GM19193 (cell line): ENCODE results near the gene ARPC1A.

Source experiments
- POLR2A ChIP-seq: IDR thresholded peaks from 4 replicates; pipeline ENCODE4 v1.6.1; 2011; ENCODE audit not compliant: insufficient read depth, insufficient read length; ENCODE audit errors: extremely low read depth

The ARPC1A gene

DNA sequence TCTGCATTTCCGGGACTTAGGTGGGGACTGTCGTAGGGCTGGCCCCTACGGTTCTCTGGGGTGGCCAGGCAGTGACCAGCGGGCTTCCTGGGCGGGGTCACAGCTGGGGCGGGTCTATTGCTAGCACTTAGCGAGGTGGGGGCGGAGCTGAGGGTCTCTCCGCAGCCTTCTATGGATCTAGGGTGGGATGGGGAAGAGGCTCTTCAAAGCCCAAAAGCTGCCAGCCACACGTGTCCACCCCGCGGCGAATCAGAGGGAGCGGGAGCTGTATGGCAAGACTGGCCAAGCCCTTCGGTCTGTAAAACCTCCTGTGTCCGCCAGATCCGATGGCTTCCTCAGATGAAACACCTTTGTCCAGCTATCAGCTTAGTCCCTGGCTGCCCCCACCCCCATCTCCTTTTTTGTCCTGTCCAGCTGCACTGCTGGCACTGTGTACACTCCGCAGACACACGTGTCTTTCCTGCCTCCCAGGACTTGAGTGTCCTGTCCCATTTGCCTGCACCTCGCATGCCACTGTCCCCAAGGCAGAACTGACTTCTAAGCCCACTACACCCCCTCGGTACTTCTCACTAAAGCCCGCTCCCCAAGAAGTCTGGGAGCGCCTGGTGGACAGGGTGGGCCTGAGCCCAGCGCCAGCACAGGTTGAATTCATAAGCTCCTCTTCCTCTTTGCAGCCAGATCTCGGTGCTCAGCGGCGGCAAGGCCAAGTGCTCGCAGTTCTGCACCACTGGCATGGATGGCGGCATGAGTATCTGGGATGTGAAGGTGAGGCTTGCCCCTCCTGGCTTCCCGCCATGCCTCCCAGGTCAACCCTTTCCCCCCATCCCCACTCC lies 67.9 kb downstream of the ARPC1A start:
- TF ChIP-seq POLR2A: no peak

DNA sequence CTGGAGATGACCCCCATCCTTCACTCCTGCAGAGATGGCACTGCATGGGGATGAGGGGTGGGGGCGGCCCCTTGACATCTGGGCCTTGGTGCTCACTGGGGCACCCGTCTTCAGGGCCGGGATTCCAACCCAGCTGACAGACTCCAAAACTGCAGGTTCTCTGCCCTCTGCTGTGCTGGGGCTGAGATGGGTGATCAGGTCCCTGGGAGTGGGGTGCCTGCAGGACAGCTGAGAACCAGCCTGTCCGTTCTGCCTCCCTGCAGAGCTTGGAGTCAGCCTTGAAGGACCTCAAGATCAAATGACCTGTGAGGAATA lies 68.4 kb downstream of the ARPC1A start:
- no peak for TF ChIP-seq POLR2A

DNA sequence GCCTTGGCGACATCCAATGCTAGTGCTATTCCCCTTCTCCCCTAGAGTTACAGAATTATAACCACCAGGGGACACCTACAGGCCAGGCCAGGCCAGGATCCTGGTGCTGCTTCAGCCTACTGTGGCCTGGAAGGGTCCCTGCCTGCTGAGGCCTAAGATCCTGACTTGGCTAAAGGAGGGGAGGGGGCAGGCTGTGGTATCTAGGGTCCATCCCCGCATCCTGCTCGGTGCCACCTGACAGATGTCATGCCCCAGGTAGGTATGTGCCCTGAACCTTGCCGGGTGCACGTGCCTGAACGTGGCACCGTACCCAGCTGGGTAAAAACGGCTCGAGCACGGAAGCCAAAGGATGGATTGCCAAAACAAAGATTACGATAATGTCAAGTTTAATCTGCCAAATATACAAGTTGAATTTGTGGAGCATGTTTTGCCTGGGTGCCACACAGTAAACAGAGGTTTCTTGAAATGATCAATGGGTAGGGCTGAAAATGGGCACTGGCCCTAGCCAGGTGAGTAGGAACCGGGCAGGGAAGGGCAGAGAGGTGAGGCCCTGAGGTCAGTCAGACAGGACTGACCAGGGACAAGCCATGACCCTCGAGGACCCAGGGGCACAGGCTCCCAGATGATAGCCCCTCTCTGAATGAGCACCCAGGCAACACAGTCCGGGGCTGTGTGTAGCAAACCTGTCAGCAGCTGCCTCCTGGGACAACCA lies 70.1 kb downstream of the ARPC1A start:
- TF ChIP-seq POLR2A: peak; percentile 28

DNA sequence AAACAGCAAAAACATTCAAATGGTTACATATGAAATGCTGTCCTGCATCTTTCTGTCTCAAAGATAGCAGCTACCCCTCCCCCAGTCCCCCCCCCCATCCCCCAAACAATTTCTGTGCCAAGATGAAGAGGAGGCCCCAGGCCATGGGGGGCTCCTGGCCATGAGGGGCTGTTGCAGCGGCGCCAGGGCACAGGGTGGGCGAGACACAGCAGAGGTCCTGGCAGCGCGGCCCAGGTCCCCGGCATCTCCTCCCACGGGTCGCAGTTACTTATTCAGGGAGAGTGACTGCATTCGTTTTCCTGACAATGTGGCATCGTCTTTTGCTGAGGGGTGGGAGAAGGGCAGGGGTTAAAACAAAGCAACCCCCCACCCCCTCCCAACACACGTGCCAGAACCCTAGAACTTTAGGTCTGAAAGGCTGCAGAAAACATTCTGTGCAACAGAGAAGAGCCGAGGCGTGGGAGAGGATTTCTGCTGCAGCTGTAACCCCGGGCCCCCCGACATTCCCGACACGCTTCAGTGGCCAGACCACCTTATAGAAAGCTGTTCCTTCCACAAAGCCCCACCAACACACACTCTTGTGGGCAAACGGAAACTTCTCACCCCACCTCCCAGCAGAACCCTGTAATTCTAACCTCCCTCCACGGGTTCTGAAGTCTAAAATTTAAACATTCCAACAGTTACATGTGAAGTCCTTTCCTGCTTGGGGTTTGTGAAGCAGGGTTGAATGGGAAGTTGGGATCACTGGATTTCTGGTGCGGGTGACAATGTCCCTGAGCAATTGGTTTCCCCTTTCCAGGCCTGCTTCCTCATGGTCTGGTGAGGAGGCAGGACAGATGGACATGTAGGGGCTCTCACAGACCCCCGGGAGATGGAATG lies 71.0 kb downstream of the ARPC1A start:
- TF ChIP-seq POLR2A: peak; percentile 13

DNA sequence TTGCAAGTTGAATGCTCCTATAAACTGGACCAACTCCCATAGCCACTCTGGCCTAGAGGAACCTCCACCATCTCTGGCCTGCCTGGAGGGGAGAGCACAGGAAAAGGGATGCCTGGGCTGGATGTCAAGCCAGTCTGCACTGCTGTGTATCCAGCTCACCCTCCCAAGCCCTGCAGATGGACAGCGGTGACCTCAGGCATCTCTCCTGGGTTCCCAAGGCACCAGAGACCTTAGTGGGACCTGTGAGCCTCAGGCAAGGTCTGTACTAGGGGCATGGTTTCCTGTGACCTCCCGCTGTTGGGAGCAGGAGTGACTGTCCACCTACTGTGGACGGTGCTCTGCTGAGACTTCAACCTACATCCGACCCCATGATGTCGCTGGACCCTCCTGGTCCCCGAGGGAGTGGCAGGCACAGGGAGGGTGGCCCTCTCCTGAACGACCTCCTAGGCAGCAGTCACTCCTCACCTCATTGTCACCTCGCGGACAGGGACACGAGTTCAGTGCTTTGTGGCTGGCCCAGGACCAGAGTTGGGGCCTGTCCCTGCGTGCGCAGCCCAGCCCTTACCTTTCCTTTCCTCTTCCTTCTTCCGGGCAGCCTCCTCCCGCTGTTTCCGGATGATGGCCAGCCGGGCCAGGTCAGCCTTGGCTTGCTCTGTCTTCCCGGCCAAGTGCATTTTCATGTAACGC lies 71.7 kb downstream of the ARPC1A start:
- peak; percentile 37 for TF ChIP-seq POLR2A

DNA sequence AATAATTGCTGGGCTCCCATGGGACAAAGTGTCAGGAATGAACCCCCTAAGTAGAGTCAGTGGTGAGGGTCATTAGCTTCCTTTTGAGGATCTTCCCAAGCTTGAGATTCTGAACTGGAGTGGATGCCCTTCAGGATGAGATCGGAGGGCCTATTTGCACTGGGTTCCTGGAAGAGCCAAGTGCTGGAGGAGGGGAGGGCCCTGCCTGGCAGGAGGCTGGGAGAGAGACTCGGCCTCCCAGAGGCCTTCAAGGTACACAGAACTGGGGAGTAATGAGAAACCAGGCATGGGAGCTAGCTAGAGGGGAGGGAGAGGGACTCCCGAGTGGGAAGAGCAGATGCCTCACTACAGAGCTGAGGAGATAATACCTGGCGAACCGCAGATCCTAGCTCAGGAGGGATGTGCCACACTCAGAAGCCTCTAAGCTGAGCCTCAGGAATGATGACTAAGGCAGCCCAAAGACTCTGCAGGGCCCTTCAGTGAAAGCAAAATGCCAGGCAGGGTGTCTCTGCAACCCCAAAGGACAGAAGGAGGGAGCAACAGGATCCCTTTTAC lies 73.3 kb downstream of the ARPC1A start:
- no peak for TF ChIP-seq POLR2A

DNA sequence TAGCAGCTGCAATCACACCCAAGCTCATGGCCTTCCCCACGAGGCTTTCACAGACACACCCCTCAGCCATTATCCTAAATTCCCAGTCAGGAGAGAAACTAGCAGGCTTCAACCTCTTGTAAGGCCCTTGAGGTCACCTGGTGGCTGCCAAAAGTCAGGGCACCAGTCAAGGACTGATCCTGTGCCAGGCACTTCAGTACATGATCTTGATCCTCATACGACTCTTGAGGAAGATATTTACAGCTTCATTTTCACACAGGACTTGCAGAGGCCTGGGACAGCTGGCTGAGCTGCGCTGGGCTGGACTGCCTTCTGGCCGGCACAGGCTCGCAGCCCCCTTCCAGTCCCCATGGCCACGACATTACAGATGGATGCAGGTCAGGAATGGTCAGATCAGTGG lies 73.9 kb downstream of the ARPC1A start:
- no peak for TF ChIP-seq POLR2A

DNA sequence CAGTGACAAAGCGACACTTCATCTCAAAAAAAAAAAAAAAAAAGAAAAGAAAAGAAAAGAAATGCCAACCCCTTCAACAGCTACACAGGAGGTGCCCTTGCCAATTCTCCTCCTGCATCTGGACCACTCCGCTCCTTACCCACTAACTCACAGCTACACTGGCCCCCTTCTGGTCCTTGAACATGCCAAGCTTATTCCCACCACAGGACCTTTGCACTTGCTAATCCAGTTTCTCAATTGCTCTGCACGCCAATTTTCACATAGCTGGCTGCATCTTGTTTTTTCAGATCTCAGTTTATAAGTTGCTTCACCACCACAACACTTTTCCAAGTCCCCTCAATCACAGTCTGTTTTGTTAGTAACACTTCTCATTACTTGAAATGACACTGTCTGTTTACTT lies 77.2 kb downstream of the ARPC1A start:
- TF ChIP-seq POLR2A: no peak

DNA sequence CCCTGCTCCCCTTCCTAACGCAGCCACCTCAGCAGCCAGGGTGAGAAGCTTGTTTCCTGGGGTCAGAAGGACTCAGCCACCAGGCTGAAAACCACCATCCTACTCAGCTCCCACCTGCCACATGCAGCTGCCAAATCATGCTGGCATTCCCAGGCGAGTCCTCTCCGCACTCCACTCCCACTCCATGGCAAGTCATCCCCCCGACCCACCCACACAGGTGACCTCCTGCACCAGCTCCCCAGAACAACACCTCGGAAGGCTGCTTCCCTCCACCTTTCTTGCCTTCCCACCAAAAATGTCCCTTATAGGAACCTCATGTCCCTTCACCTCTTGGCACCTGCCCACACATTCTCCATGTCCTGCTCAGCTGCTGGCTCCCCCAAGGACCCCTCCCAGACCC lies 78.1 kb downstream of the ARPC1A start:
- TF ChIP-seq POLR2A: no peak

DNA sequence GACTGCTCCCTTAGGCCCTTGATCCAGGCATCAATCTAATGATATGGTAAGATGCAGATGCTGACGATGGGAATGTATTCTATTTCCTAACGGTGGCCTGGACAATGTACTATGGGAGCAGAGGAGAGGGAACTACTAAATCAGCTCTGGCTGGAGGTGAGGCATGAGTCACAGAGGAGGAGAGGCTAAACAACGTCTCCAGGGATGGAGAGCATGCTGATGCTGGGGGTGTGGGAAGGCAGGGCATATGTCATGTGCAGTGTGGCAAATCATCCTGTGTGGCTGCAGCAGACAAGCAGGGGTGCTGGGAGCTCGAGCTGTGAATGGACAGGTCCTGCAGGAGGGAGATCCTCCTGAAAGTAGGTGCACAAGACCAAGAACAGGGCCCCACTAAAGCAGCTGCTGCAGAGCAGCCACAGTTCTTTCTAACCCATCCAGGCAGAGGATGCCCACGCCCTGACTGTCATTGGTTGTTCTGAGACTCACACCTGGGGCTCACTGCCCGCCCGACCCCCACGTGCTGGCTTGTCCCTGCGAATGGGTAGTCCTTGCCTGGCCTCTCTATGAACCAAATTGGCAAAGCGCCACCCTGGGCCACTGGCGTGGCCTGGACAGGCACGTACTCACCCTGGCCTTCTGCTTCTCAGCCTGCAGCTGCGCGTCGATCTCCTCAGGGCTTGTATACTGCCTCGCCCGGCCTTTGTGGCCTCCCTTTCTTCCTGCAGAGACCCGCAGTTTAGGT lies 78.7 kb downstream of the ARPC1A start:
- no peak for TF ChIP-seq POLR2A

DNA sequence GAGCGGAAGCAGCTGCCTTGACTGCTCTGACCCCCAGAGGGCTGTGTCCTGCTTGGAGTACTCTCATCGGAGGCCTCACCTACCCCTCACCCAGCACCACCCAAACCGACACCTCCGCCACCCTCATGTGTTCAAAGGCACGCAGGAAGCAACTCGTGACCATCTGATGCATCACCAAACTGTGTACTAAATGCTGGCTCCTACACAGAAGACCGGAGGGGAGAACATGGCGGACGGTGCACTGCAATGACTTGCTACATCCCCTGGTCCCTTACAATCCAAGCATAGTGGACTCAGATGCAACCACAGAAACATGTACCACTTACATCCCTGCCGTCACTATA lies 79.3 kb downstream of the ARPC1A start:
- no peak for TF ChIP-seq POLR2A

DNA sequence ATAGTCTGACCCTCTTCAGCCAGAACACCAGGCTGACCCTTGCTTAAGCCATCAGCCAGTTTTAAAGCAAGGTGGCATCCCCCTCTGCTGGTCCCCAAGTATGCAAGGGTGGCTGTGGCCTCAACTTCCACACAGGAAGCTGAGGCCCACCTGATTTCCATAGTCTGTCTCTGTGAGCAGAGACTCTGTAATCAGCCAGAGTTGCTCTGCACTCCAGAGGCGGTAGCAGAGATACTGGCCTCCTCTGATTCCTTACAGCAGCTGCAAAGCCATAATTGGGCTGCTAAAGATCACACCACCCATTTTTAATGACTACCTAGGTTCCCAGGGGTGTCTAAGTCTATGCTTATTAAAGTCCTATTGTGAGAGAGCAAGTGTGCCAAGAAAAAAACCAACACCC lies 80.9 kb downstream of the ARPC1A start:
- TF ChIP-seq POLR2A: no peak

DNA sequence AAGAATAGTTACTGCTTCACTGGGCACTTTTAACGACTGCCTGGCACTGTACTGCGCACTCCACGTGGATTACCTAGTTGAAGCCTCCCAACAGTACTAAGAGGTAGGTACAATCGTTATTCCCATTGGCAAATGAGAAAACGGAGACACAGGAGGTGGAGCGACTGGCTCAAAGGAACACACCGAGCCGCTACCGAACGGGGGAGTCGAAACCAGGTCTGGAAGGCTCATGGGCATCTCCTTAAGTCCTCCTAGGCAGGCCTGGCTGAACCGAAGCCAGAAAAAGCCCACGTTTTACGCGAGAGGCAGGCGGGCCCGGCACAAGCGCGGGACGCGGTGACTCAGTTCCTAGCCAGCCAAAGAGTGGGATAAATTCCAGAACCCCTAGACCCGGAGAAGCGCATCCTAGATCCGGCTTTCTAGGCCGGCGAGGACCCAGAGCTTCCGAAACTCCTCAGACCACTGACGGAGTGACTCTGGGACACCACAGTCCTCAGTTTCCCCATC lies 82.2 kb downstream of the ARPC1A start:
- TF ChIP-seq POLR2A: no peak
